A172 (cell line): Measurements from ENCODE around the gene MAGEC3. TPM values are rescaled to one million over a fixed set of nuclear protein-coding genes. Genes with fewer than 3 reads are reported as not detected.

Experiments used
- DNase-seq: peaks from one replicate; pipeline ENCODE4 v3.0.0-alpha.2; 2015; ENCODE audit warnings: low spot score
- total RNA-seq: library from RNA; depleted of rRNA; stranded (reverse); fragments of >200 nt; shearing (Covaris generic); gene quantifications from 2 replicates; pipeline ENCODE4 v1.2.3, GENCODE V29; 2014; rRNA removed

The MAGEC3 gene
- total RNA-seq, 1 experiment from 2014 or later: not detected

DNA sequence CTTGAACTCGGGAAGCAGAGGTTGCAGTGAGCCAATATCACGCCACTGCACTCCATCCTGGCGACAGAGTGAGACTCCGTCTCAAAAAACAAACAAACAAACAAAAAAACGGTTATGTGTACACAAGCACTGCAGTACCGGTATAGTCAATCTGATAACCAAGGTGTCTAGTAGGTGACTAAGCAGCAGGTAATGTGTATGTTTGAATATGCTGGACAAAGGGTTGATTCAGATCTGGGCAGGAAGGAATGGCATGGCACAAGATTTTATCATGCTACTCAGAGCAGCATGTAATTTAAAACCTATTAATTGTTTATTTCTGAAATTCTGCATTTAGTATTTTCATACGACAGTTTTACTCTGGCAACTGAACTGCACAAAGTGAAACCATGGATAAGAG is 107.3 kb downstream of the MAGEC3 start:
- no peak for DNase-seq

DNA sequence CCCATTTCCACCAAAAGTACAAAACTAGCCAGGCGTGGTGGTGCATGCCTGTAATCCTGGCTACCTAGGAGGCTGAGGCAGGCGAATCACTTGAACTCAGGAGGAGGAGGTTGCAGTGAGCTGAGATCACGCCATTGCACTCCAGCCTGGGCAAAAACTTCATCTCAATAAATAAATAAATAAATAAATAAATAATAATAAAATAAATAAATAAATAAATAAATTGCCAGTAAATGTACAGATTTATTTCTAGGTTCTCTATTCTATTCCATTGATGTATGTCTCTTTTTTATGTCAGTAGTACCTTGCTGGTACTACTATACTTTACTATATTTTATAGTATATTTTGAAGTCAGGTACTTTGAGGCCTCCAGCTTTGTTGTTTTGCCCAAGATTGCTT is 109.2 kb downstream of the MAGEC3 start:
- no peak for DNase-seq

Other genes with a start within 250 kb of the MAGEC3 start
- gene SPANXA2, start 248.6 kb upstream of the MAGEC3 start, total RNA-seq: 1.2 and 2.1 TPM in 2 replicates
- gene SPANXD, start 139.6 kb upstream of the MAGEC3 start, total RNA-seq: not detected in 2 replicates
- gene MAGEC1, start 65.6 kb downstream of the MAGEC3 start, total RNA-seq: not detected in 2 replicates